Activated T-cell treated with anti-CD3 and anti-CD28 coated beads, Interleukin-2, amount 50 U/mL, for 72 hours (primary cell): ENCODE measurements around the gene OVOL3. TPM values are rescaled to one million over a fixed set of nuclear protein-coding genes. Genes with fewer than 3 reads are reported as not detected.

ENCODE experiments used
- ATAC-seq, 2 donors: fragments of 150-1000 bp; cut with Tn5 transposase; replicated peaks in 1 of 2; 2 replicates each; pipeline ENCODE4 v1.10.0; 2021; ENCODE audit warnings: moderate library complexity in 2 of 2, mild to moderate bottlenecking in 1 of 2
- DNase-seq, 2 donors: peaks; one replicate each; pipeline ENCODE4 v3.0.0; 2021 to 2022; ENCODE audit warnings: mixed read lengths in 1 of 2
- H3K27ac Mint-ChIP-seq: one replicate; pipeline ENCODE4 v1.8.0; 2022; ENCODE audit warnings: mild to moderate bottlenecking, moderate library complexity, mixed read lengths
- H3K27me3 Mint-ChIP-seq: one replicate; pipeline ENCODE4 v1.8.0; 2022; ENCODE audit warnings: low read depth, mixed read lengths
- H3K36me3 Mint-ChIP-seq, 2 donors: one replicate each; pipeline ENCODE4 v1.8.0; 2022; ENCODE audit warnings: mixed read lengths in 2 of 2, mild to moderate bottlenecking in 1 of 2; ENCODE audit not compliant: insufficient read depth in 2 of 2
- H3K4me1 Mint-ChIP-seq: one replicate; pipeline ENCODE4 v1.8.0; 2022; ENCODE audit warnings: low read depth, mixed read lengths
- H3K4me3 Mint-ChIP-seq, 2 donors: one replicate each; pipeline ENCODE4 v1.8.0; 2022; ENCODE audit warnings: mild to moderate bottlenecking in 2 of 2, mixed read lengths in 2 of 2, moderate library complexity in 2 of 2
- H3K9me3 Mint-ChIP-seq, 2 donors: one replicate each; pipeline ENCODE4 v1.8.0; 2022; ENCODE audit warnings: mixed read lengths in 2 of 2
- total RNA-seq, 2 donors: library from RNA; stranded (reverse); gene quantifications; one replicate each; pipeline ENCODE4 v1.2.3, GENCODE V29; 2022

Gene OVOL3
- total RNA-seq, 2 donors from 2014 or later, result 0.39 TPM; not detected in 1

- Mint-ChIP-seq H3K4me3 (peak overlapping the region in 1 of 2 donors; percentile 14), H3K27me3 (no peaks in the 10 kb centered on the region), H3K27ac (no peak overlapping the region), H3K9me3 (no peaks in the 10 kb centered on the region), H3K36me3 (peaks cover 24 to 29% of the 10 kb centered on the region in 2 donors), H3K4me1 (peaks cover 17% of the 10 kb centered on the region)
- ATAC-seq (no peak), DNase-seq (no peak)
Measured at GRCh38 chr19:36142496-36142895, 31.6 kb downstream of the OVOL3 start.

DNA sequence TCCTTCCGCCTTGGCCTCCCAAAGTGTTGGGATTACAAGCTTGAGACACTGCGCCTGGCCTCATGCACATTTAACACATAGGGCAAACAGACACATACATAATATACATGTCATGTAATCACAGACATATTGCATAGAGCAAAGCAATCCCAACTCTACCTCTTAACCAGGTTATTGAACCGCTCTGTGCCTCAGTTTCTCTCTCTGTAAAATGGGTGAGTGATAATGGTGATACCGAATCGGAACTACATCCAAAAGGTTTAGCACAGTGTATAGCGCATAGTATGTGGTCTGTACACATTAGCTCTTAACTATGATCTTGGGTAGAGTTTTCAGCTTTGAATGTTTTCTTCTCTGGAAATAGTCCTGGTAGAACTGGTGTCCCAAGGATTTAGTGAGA is 33.7 kb downstream of the OVOL3 start:
- Mint-ChIP-seq H3K9me3 (no peaks in the 10 kb centered on the region), H3K36me3 (peaks cover 27 to 29% of the 10 kb centered on the region in 2 donors), H3K4me3 (no peak overlapping the region), H3K27me3 (no peaks in the 10 kb centered on the region), H3K4me1 (peaks cover 17% of the 10 kb centered on the region), H3K27ac (no peak overlapping the region)
- ATAC-seq (no peak), DNase-seq (no peak)

GRCh38 chr19:36149673-36150406 is 38.9 kb downstream of the OVOL3 start:
- Mint-ChIP-seq H3K4me3 (no peak overlapping the region), H3K36me3 (peaks cover 14 to 26% of the 10 kb centered on the region in 2 donors), H3K27ac (no peak overlapping the region), H3K4me1 (peaks cover 5% of the 10 kb centered on the region), H3K27me3 (no peaks in the 10 kb centered on the region), H3K9me3 (no peaks in the 10 kb centered on the region)
- ATAC-seq (peak in 1 of 2 donors; percentile 15), DNase-seq (no peak)

- DNase-seq (no peak), ATAC-seq (peak in 1 of 2 donors; percentile 26)
- Mint-ChIP-seq H3K9me3 (no peaks in the 10 kb centered on the region), H3K36me3 (peaks cover 13 to 25% of the 10 kb centered on the region in 2 donors), H3K27me3 (no peaks in the 10 kb centered on the region), H3K4me3 (no peak overlapping the region), H3K4me1 (peaks cover 5% of the 10 kb centered on the region), H3K27ac (no peak overlapping the region)
Measured at GRCh38 chr19:36150586-36150985, 39.6 kb downstream of the OVOL3 start.

GRCh38 chr19:36151144-36152018 is 40.4 kb downstream of the OVOL3 start:
- Mint-ChIP-seq H3K27ac (no peak overlapping the region), H3K27me3 (no peaks in the 10 kb centered on the region), H3K36me3 (peaks cover 8 to 19% of the 10 kb centered on the region in 2 donors), H3K9me3 (no peaks in the 10 kb centered on the region), H3K4me3 (no peak overlapping the region), H3K4me1 (peaks cover 5% of the 10 kb centered on the region)
- no peak for ATAC-seq
- DNase-seq, result no peak

DNA sequence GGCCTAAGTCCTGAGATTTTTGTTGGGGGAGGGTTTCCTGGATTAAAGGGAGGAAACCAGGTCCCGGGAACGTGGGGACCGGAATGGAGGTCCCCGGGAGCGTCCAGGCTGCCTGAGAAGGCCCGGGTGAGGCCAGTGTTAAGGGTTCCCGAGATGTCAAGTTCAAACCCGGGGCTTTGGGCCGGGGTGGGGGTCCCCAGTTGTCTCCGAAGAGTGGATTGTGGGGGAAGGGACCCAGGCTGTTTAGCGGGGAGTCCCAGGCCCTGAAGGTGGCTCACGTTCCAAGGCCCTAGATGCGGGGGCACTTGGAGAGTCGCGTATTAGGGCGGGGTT is 41.0 kb downstream of the OVOL3 start:
- no peak for ATAC-seq
- H3K4me3 Mint-ChIP-seq, result no peak overlapping the region
- peaks cover 5 to 14% of the 10 kb centered on the region in 2 donors for H3K36me3 Mint-ChIP-seq
- H3K27ac Mint-ChIP-seq, result no peak overlapping the region
- H3K9me3 Mint-ChIP-seq, result no peaks in the 10 kb centered on the region
- no peaks in the 10 kb centered on the region for H3K27me3 Mint-ChIP-seq
- no peak for DNase-seq
- H3K4me1 Mint-ChIP-seq, result peaks cover 3% of the 10 kb centered on the region

DNA sequence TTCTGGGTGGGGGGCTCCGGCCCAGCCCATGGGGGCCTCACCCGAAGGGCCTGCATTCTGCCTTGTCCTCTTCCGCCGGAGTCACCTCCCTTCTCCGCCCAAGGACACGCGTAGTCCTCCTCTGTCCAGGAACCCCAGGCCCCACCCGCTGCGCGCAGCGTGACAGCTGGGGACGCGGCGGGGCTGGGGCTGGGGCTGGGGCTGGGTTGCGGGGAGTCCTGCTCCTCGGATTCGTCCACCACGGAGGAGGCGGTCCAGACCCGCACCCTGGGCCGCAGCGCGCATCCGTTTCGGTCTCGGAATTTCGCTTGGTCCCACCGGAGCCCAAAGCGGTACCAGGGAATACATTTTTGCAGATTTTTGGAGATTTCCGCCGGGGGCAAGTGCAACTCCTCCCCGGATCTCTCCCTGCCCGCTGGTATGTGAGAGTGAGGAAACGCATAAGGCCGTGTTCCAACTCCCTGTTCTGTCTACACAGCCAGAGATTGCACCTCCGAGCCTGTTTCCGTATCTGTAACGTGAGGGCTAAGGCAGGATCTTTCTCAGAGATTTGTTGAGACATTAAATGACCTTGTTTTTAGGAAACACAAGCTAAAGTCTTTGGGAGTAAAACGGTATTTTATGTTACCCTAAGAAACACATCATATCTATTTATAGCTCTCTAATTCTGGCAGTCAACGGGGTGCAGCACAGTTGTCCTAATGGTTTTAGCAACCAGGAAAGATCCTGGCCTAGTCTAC is 41.6 kb downstream of the OVOL3 start, which contains the start of gene COX7A1:
TSS of gene COX7A1 (minus strand) at position 96 of the 740 bp plus-strand sequence. CDS start at position 56, 40 bp downstream.
- Mint-ChIP-seq H3K9me3 (no peaks in the 10 kb centered on the region), H3K4me1 (no peaks in the 10 kb centered on the region), H3K4me3 (no peak within 1 kb of the TSS), H3K36me3 (peaks cover 2 to 11% of the 10 kb centered on the region in 2 donors), H3K27ac (no peak within 1 kb of the TSS), H3K27me3 (no peaks in the 10 kb centered on the region)
- no peak for ATAC-seq
- no peak for DNase-seq

- ATAC-seq (no peak), DNase-seq (no peak)
- Mint-ChIP-seq H3K27ac (no peak overlapping the region), H3K36me3 (peaks cover 2 to 11% of the 10 kb centered on the region in 2 donors), H3K4me1 (no peaks in the 10 kb centered on the region), H3K9me3 (no peaks in the 10 kb centered on the region), H3K27me3 (no peaks in the 10 kb centered on the region), H3K4me3 (no peak overlapping the region)
Measured at GRCh38 chr19:36153126-36153525, 42.2 kb downstream of the OVOL3 start.

DNA sequence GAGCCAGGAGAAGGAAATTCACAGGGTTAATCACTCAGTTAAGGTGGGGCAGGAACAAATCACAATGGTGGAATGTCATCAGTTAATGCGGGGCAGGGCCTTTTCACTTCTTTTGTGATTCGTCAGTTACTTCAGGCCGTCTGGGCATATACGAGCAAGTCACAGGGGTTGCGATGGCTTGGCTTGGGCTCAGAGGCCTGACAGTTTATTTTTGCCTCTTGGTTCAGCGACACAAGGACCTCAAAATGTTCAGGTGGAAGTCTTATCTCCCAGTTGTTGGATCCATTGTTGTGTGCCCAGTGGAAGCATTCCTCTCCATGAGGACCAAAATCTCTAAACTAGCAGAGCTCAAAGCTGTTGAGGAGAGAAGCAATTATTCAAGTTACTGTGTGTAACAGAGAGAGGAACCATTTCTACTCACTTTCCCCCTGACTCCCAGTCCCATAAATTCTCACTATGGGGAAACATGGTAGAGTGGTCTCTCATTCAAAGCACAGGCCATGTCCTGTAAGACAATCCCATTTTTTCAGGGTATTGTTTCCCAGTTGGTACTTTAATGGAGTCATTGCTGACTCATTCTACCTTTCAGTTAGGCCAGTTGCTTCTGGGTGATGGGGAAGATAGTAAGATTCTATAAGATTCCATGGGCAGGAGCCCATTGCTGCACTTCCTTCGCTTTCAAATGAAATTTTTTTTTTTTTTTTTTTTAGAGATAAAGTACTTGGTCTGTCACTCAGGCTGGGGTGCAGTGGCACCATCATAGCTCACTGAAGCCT is 50.1 kb downstream of the OVOL3 start:
- no peak overlapping the region for H3K4me3 Mint-ChIP-seq
- DNase-seq (no peak), ATAC-seq (no peak)
- no peaks in the 10 kb centered on the region for H3K27me3 Mint-ChIP-seq
- no peaks in the 10 kb centered on the region for H3K9me3 Mint-ChIP-seq
- no peak overlapping the region for H3K27ac Mint-ChIP-seq
- no peaks in the 10 kb centered on the region for H3K36me3 Mint-ChIP-seq
- H3K4me1 Mint-ChIP-seq, result no peaks in the 10 kb centered on the region

Other genes starting within 250 kb of the OVOL3 start
- 1 to 10 TPM; 2.4 to 7.7 TPM for gene APLP1, start 242.6 kb upstream of the OVOL3 start, total RNA-seq
- 10 to 100 TPM; 51.5 to 63.1 TPM for gene NFKBID, start 210.6 kb upstream of the OVOL3 start, total RNA-seq
- gene HCST, start 208.6 kb upstream of the OVOL3 start, total RNA-seq, result 10 to 100 TPM; 56.1 to 71.9 TPM
- 1 to 10 TPM in 1 of 2 donors, not detected in 1; 1.3 TPM for gene TYROBP, start 202.8 kb upstream of the OVOL3 start, total RNA-seq
- 1 to 10 TPM; 6.4 to 8.5 TPM for gene LRFN3, start 174.8 kb upstream of the OVOL3 start, total RNA-seq
- 10 to 100 TPM; 24.0 to 24.2 TPM for gene SDHAF1, start 116.0 kb upstream of the OVOL3 start, total RNA-seq
- gene SYNE4, start 102.3 kb upstream of the OVOL3 start, total RNA-seq, result 1 to 10 TPM; 3.3 to 4.8 TPM
- gene ALKBH6, start 96.9 kb upstream of the OVOL3 start, total RNA-seq, result 10 to 100 TPM; 46.8 to 55.9 TPM
- gene CLIP3, start 78.3 kb upstream of the OVOL3 start, total RNA-seq, result 1 to 10 TPM; 1.0 to 2.7 TPM
- gene THAP8, start 56.9 kb upstream of the OVOL3 start, total RNA-seq, result 1 to 10 TPM; 1.1 to 1.3 TPM
- 10 to 100 TPM; 19.8 to 21.6 TPM for gene WDR62, start 56.2 kb upstream of the OVOL3 start, total RNA-seq
- 10 to 100 TPM; 38.6 to 55.0 TPM for gene POLR2I, start 3.7 kb downstream of the OVOL3 start, total RNA-seq
- 10 to 100 TPM; 86.2 to 86.8 TPM for gene TBCB, start 4.3 kb downstream of the OVOL3 start, total RNA-seq
- 100 to 1,000 TPM; 361 to 382 TPM for gene CAPNS1, start 28.9 kb downstream of the OVOL3 start, total RNA-seq
- gene COX7A1, start 41.3 kb downstream of the OVOL3 start, total RNA-seq, result not detected
- 1 to 10 TPM; 3.1 to 3.6 TPM for gene ZNF565, start 103.5 kb downstream of the OVOL3 start, total RNA-seq
- 100 to 1,000 TPM; 115 to 121 TPM for gene ZNF146, start 104.0 kb downstream of the OVOL3 start, total RNA-seq